Stimulated activated CD4-positive, alpha-beta T cell treated with anti-CD3 and anti-CD28 coated beads, Interleukin-1b, Interleukin-23, amount 100 ng/mL, for 1 hour (primary cell): ENCODE results near the gene SPDYE6.
A peak's percentile ranks its signal among the peaks of the same experiment; 100 is the strongest.
"Not testable (repeated sequence)": the region's sequence is repeated elsewhere in the genome, so short reads cannot be mapped to it uniquely, and the experiment has no call there.

Experiments used
- DNase-seq, 2 donors: peaks; one replicate each; pipeline ENCODE4 v3.0.0-alpha.2; 2020; ENCODE audit warnings: low read depth in 2 of 2

Gene SPDYE6

GRCh38 chr7:102364394-102364886 lies 8.2 kb upstream of the SPDYE6 start:
- DNase-seq: not testable (repeated sequence)

- DNase-seq: peak; percentile 75 to 82
These were observed 7.5 kb upstream of the SPDYE6 start for GRCh38 chr7:102363549-102364393.

GRCh38 chr7:102346983-102347382 lies 9.3 kb downstream of the SPDYE6 start:
- DNase-seq: not testable (repeated sequence)

GRCh38 chr7:102340599-102341368 lies 15.5 kb downstream of the SPDYE6 start:
- DNase-seq: not testable (repeated sequence)

- DNase-seq: not testable (repeated sequence)
These were observed 18.8 kb downstream of the SPDYE6 start for GRCh38 chr7:102337420-102337819.

- DNase-seq: not testable (repeated sequence)
These were observed 19.2 kb downstream of the SPDYE6 start for GRCh38 chr7:102337002-102337401.

- DNase-seq: not testable (repeated sequence)
These were observed 20.7 kb downstream of the SPDYE6 start for GRCh38 chr7:102335574-102335973.

- DNase-seq: not testable (repeated sequence)
These were observed 25.4 kb downstream of the SPDYE6 start for GRCh38 chr7:102330666-102331460.

- DNase-seq: not testable (repeated sequence)
These were observed 26.9 kb downstream of the SPDYE6 start for GRCh38 chr7:102329366-102329765.

- DNase-seq: not testable (repeated sequence)
These were observed 27.4 kb downstream of the SPDYE6 start for GRCh38 chr7:102328863-102329262.

GRCh38 chr7:102327183-102327582 lies 29.1 kb downstream of the SPDYE6 start:
- DNase-seq: not testable (repeated sequence)

GRCh38 chr7:102326157-102326889 lies 29.9 kb downstream of the SPDYE6 start:
- no peak for DNase-seq

GRCh38 chr7:102325106-102325505 lies 31.1 kb downstream of the SPDYE6 start:
- not testable (repeated sequence) for DNase-seq

- no peak for DNase-seq
These were observed 32.4 kb downstream of the SPDYE6 start for GRCh38 chr7:102323914-102324195.

GRCh38 chr7:102322202-102322715 lies 34.0 kb downstream of the SPDYE6 start:
- DNase-seq: no peak

GRCh38 chr7:102321351-102322201 lies 34.7 kb downstream of the SPDYE6 start:
- DNase-seq: no peak

GRCh38 chr7:102320601-102321350 lies 35.5 kb downstream of the SPDYE6 start:
- no peak for DNase-seq

GRCh38 chr7:102320181-102320580 lies 36.1 kb downstream of the SPDYE6 start:
- DNase-seq: no peak

GRCh38 chr7:102319671-102320070 lies 36.6 kb downstream of the SPDYE6 start:
- DNase-seq: no peak
